Liver (tissue), 9 donors: ENCODE measurements around the gene SMIM5. TPM values are rescaled to one million over a fixed set of nuclear protein-coding genes. Genes with fewer than 3 reads are reported as not detected.

Experiments used
- DNase-seq: peaks from one replicate; pipeline ENCODE4 v3.0.0-alpha.2; 2017; ENCODE audit warnings: low spot score
- H3K27ac ChIP-seq, 2 donors: one replicate each; pipeline ENCODE4 v1.7.0; 2013; ENCODE audit warnings: inconsistent platforms in 2 of 2, low read length in 2 of 2, control low read depth in 1 of 2, low read depth in 1 of 2, mild to moderate bottlenecking in 1 of 2
- H3K27me3 ChIP-seq, 4 donors: one replicate each; pipeline versions ENCODE4 v1.6.1 to v1.7.0; 2013; ENCODE audit warnings: low read length in 3 of 4, inconsistent platforms in 1 of 4, mild to moderate bottlenecking in 1 of 4, moderate library complexity in 1 of 4; ENCODE audit not compliant: control insufficient read depth in 4 of 4, insufficient read depth in 4 of 4
- H3K36me3 ChIP-seq, 4 donors: one replicate each; pipeline versions ENCODE4 v1.6.1 to v1.7.0; 2013; ENCODE audit warnings: low read length in 3 of 4, mild to moderate bottlenecking in 3 of 4, low read depth in 1 of 4, moderate library complexity in 1 of 4; ENCODE audit not compliant: control insufficient read depth in 4 of 4, insufficient read depth in 3 of 4
- H3K4me1 ChIP-seq, 4 donors: one replicate each; pipeline versions ENCODE4 v1.6.1 to v1.7.0; 2013; ENCODE audit warnings: low read length in 3 of 4, mild to moderate bottlenecking in 3 of 4, moderate library complexity in 1 of 4; ENCODE audit not compliant: control insufficient read depth in 4 of 4, insufficient read depth in 4 of 4
- H3K4me3 ChIP-seq, 3 donors: one replicate each; pipeline versions ENCODE4 v1.6.1 to v1.7.0; 2013; ENCODE audit warnings: low read length in 3 of 3, control low read depth in 1 of 3, low read depth in 1 of 3, mild to moderate bottlenecking in 1 of 3
- H3K9ac ChIP-seq, 2 donors: one replicate each; pipeline ENCODE4 v1.7.0; 2013; ENCODE audit warnings: low read length in 2 of 2, mild to moderate bottlenecking in 2 of 2, moderate library complexity in 2 of 2, control low read depth in 1 of 2, low read depth in 1 of 2
- H3K9me3 ChIP-seq, 4 donors: one replicate each; pipeline versions ENCODE4 v1.6.1 to v1.7.0; 2013; ENCODE audit warnings: low read length in 3 of 4; ENCODE audit not compliant: control insufficient read depth in 4 of 4
- EGR1 ChIP-seq, 2 donors: IDR thresholded peaks; 2 replicates each; pipeline ENCODE4 v1.6.1; 2016 to 2018; ENCODE audit warnings: antibody characterized with exemption in 2 of 2, low read depth in 2 of 2
- GABPA ChIP-seq, 2 donors: IDR thresholded peaks in 1 of 2; conservative IDR thresholded peaks in 1 of 2; 2 replicates each; pipeline ENCODE4 v1.6.1; 2016; ENCODE audit warnings: antibody characterized with exemption in 2 of 2, mild to moderate bottlenecking in 1 of 2, moderate library complexity in 1 of 2
- HNF4G ChIP-seq: IDR thresholded peaks from 2 replicates; pipeline ENCODE4 v1.6.1; 2016; ENCODE audit warnings: antibody characterized with exemption
- RAD21 ChIP-seq, 2 donors: IDR thresholded peaks; 2 replicates each; pipeline ENCODE4 v1.6.1; 2016; ENCODE audit warnings: antibody characterized with exemption in 2 of 2, mild to moderate bottlenecking in 2 of 2
- RXRA ChIP-seq, 2 donors: IDR thresholded peaks; 2 replicates each; pipeline ENCODE4 v1.6.1; 2017 to 2018; ENCODE audit warnings: antibody characterized with exemption in 2 of 2, mild to moderate bottlenecking in 1 of 2
- WGBS: extraction: QIAGEN DNeasy Blood & Tissue Kit; methylation state at CpG from one replicate; pipeline ENCODE4 v1.1.7; 2013; 5-methylcytosine and 5-hydroxymethylcytosine counted together
- polyA plus RNA-seq, 2 donors: library from polyadenylated mRNA; stranded (reverse) in 1 of 2; unstranded in 1 of 2; fragments of 200-250 nt in 1 of 2; fragments of >200 nt in 1 of 2; fragmentation: Nextera tagmentation in 1 of 2; extraction: Ambion mirVana in 1 of 2; gene quantifications; one replicate each; pipeline versions ENCODE4 v1.2.1 to v1.2.3, GENCODE V29; 2013 to 2015
- total RNA-seq, 2 donors: library from RNA; depleted of rRNA; stranded (reverse); fragments of >200 nt; gene quantifications; one replicate each; pipeline ENCODE4 v1.2.3, GENCODE V29; 2014
- TF ChIP-seq, protein P1 (sequence below): fragments of 150-350 bp; IDR thresholded peaks from 2 replicates; pipeline ENCODE4 v1.5.1; 2017; ENCODE audit warnings: improper control_type of control experiment, low read depth, low read length; ENCODE audit not compliant: missing input control
- TF ChIP-seq, protein P2 (sequence below): IDR thresholded peaks from 2 replicates; pipeline ENCODE4 v1.6.1; 2016; ENCODE audit warnings: antibody characterized with exemption
- TF ChIP-seq, protein P3 (sequence below): IDR thresholded peaks from 2 replicates; pipeline ENCODE4 v1.6.1; 2016; ENCODE audit warnings: antibody characterized with exemption, mild to moderate bottlenecking
- TF ChIP-seq, protein P4 (sequence below): IDR thresholded peaks from 2 replicates; pipeline ENCODE4 v1.6.1; 2016; ENCODE audit warnings: antibody characterized with exemption
- donor health status: healthy.
- donor health status: healthy.
- donor health status: healthy.
- donor health status: healthy.
- donor health status: healthy.

SMIM5 gene
- total and polyA plus RNA-seq, 4 donors, result 0.10 to 54.9 (median 0.18) TPM

DNA sequence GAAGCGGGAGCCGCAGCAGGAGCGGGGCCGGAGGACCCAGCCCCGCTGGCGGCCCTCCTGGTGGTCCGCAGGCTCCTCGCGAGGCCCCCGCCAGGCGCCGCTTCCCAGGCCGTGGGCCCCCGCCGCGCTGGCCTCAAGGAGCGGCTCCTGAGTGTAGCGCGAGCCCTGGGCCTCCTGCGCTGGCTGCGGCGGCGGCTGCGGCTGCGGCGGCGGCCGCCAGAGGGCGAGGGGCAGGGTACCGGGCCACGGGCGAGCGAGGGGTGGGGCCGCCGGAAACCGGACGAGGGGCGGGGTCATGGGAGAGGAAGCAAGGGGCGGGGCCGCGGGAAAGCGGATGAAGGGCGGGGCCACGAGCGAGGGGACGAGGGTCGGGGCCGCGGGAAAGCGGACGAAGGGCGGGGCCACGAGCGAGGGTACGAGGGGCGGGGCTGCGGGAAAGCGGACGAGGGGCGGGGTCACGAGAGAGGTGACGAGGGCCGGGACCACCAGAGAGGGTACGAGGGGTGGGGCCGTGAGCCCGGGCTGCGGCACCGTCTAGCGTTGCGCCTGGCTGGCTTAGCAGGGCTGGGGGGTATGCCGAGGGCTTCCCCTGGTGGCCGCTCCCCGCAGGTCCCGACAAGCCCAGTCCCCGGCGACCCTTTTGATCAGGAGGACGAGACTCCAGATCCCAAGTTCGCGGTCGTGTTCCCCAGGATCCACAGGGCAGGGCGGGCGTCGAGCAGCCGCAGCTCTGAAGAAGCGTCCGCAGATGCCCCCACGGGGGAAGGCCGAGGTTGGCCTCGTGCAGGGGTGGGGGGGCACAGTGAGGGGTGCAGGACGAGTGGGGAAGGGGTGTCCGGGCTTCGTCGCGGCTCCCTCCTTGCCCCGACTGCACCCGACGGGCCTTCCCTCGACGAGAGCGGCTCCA lies 44.0 kb upstream of the SMIM5 start:
- Histone ChIP-seq H3K9me3 (no peaks in the 10 kb centered on the region), H3K4me1 (peaks cover 3 to 13% (median 8%) of the 10 kb centered on the region in 4 donors), H3K9ac (peak overlapping the region in 1 of 2 donors; percentile 38), H3K27me3 (no peaks in the 10 kb centered on the region), H3K27ac (peak overlapping the region; percentile 86 to 90), H3K4me3 (peak overlapping the region; percentile 60 to 79 (median 62)), H3K36me3 (peaks cover 0 to 1% (median 0%) of the 10 kb centered on the region in 4 donors)
- DNase-seq, result peak; percentile 99
- TF ChIP-seq RXRA (IDR thresholded peaks at IDR 0.05), result no peak
- TF ChIP-seq, protein P1, sequence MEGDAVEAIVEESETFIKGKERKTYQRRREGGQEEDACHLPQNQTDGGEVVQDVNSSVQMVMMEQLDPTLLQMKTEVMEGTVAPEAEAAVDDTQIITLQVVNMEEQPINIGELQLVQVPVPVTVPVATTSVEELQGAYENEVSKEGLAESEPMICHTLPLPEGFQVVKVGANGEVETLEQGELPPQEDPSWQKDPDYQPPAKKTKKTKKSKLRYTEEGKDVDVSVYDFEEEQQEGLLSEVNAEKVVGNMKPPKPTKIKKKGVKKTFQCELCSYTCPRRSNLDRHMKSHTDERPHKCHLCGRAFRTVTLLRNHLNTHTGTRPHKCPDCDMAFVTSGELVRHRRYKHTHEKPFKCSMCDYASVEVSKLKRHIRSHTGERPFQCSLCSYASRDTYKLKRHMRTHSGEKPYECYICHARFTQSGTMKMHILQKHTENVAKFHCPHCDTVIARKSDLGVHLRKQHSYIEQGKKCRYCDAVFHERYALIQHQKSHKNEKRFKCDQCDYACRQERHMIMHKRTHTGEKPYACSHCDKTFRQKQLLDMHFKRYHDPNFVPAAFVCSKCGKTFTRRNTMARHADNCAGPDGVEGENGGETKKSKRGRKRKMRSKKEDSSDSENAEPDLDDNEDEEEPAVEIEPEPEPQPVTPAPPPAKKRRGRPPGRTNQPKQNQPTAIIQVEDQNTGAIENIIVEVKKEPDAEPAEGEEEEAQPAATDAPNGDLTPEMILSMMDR, result peak; percentile 73
- TF ChIP-seq, protein P2, sequence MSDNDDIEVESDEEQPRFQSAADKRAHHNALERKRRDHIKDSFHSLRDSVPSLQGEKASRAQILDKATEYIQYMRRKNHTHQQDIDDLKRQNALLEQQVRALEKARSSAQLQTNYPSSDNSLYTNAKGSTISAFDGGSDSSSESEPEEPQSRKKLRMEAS, result no peak
- TF ChIP-seq, protein P3, sequence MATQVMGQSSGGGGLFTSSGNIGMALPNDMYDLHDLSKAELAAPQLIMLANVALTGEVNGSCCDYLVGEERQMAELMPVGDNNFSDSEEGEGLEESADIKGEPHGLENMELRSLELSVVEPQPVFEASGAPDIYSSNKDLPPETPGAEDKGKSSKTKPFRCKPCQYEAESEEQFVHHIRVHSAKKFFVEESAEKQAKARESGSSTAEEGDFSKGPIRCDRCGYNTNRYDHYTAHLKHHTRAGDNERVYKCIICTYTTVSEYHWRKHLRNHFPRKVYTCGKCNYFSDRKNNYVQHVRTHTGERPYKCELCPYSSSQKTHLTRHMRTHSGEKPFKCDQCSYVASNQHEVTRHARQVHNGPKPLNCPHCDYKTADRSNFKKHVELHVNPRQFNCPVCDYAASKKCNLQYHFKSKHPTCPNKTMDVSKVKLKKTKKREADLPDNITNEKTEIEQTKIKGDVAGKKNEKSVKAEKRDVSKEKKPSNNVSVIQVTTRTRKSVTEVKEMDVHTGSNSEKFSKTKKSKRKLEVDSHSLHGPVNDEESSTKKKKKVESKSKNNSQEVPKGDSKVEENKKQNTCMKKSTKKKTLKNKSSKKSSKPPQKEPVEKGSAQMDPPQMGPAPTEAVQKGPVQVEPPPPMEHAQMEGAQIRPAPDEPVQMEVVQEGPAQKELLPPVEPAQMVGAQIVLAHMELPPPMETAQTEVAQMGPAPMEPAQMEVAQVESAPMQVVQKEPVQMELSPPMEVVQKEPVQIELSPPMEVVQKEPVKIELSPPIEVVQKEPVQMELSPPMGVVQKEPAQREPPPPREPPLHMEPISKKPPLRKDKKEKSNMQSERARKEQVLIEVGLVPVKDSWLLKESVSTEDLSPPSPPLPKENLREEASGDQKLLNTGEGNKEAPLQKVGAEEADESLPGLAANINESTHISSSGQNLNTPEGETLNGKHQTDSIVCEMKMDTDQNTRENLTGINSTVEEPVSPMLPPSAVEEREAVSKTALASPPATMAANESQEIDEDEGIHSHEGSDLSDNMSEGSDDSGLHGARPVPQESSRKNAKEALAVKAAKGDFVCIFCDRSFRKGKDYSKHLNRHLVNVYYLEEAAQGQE, result no peak
- peak in 1 of 2 donors; percentile 81 for TF ChIP-seq GABPA (IDR thresholded peaks at IDR 0.05 in 1 of 2, conservative IDR thresholded peaks at IDR 0.05 in 1 of 2)
- peak in 1 of 2 donors; percentile 19 for TF ChIP-seq RAD21 (IDR thresholded peaks at IDR 0.05)
- TF ChIP-seq, protein P4, sequence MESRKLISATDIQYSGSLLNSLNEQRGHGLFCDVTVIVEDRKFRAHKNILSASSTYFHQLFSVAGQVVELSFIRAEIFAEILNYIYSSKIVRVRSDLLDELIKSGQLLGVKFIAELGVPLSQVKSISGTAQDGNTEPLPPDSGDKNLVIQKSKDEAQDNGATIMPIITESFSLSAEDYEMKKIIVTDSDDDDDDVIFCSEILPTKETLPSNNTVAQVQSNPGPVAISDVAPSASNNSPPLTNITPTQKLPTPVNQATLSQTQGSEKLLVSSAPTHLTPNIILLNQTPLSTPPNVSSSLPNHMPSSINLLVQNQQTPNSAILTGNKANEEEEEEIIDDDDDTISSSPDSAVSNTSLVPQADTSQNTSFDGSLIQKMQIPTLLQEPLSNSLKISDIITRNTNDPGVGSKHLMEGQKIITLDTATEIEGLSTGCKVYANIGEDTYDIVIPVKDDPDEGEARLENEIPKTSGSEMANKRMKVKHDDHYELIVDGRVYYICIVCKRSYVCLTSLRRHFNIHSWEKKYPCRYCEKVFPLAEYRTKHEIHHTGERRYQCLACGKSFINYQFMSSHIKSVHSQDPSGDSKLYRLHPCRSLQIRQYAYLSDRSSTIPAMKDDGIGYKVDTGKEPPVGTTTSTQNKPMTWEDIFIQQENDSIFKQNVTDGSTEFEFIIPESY, result no peak
- 11% methylated on average over 100 of the region's 100 CpGs for WGBS

DNA sequence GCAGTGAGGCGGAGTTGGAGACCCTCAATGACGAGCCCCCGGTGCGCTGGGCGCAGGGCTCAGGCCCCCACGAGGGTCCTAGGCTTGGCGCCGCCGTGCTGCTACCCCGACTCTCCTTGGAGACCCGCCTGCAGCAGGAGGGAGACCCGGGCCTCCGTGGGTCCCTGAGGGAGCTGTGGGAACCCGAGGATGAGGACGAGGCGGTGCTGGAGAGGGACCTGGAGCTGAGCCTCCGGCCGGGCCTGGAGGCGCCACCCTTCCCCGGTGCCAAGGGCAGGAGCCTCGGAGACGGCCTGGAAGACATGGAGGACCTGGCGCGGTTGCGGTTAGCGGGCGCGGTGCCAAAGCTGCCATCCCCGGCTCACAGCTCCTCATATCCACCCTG lies 43.3 kb upstream of the SMIM5 start:
- 72% methylated on average over 29 of the region's 29 CpGs for WGBS
- H3K27ac ChIP-seq, result no peak overlapping the region
- H3K9me3 ChIP-seq, result no peaks in the 10 kb centered on the region
- peaks cover 3 to 13% (median 8%) of the 10 kb centered on the region in 4 donors for H3K4me1 ChIP-seq
- no peaks in the 10 kb centered on the region for H3K27me3 ChIP-seq
- no peak for DNase-seq
- H3K36me3 ChIP-seq, result peaks cover 0 to 1% (median 0%) of the 10 kb centered on the region in 4 donors
- H3K9ac ChIP-seq, result no peak overlapping the region
- peak overlapping the region in 2 of 3 donors; percentile 60 to 62 for H3K4me3 ChIP-seq
- TF ChIP-seq HNF4G (no peak), EGR1 (IDR thresholded peaks at IDR 0.05; ENCODE audit: low read depth in 2 of 2) (no peak)
- TF ChIP-seq, protein P1, result peak; percentile 3
